HG03280 (cell line): ENCODE results near the gene LMF2.

ENCODE experiments used
- ATAC-seq: cut with Tn5 transposase; IDR thresholded peaks from one replicate; pipeline ENCODE4 v1.9.1; 2021; ENCODE audit warnings: mild to moderate bottlenecking, moderate library complexity; ENCODE audit not compliant: unreplicated experiment

LMF2 gene

GRCh38 chr22:50504369-50505211 lies 2.9 kb downstream of the LMF2 start:
- ATAC-seq = no peak

GRCh38 chr22:50503475-50504145 lies 3.9 kb downstream of the LMF2 start:
- no peak for ATAC-seq

- no peak for ATAC-seq
Observed at GRCh38 chr22:50502628-50503474, 4.7 kb downstream of the LMF2 start.

- no peak for ATAC-seq
Observed at GRCh38 chr22:50502096-50502495, 5.4 kb downstream of the LMF2 start.

- no peak for ATAC-seq
Observed at GRCh38 chr22:50500452-50500851, 7.0 kb downstream of the LMF2 start.

- ATAC-seq = no peak
Observed at GRCh38 chr22:50498322-50498890, 9.1 kb downstream of the LMF2 start.

GRCh38 chr22:50497093-50497492 lies 10.4 kb downstream of the LMF2 start:
- ATAC-seq = no peak

GRCh38 chr22:50490531-50491308 lies 16.8 kb downstream of the LMF2 start:
- ATAC-seq = no peak

- no peak for ATAC-seq
Observed at GRCh38 chr22:50489363-50490243, 17.9 kb downstream of the LMF2 start.

- no peak for ATAC-seq
Observed at GRCh38 chr22:50488886-50489285, 18.6 kb downstream of the LMF2 start.

GRCh38 chr22:50488006-50488677 lies 19.4 kb downstream of the LMF2 start:
- ATAC-seq = no peak

- no peak for ATAC-seq
Observed at GRCh38 chr22:50487290-50488005, 20.1 kb downstream of the LMF2 start.

GRCh38 chr22:50486561-50487289 lies 20.8 kb downstream of the LMF2 start, which contains the start of gene MIOX:
TSS of gene MIOX (plus strand) at chr22:50486859. CDS start at chr22:50486898, 39 bp downstream.
- ATAC-seq = no peak

- no peak for ATAC-seq
Observed at GRCh38 chr22:50485221-50486131, 22.0 kb downstream of the LMF2 start.

GRCh38 chr22:50483977-50484853 lies 23.3 kb downstream of the LMF2 start:
- no peak for ATAC-seq
